ENCODE results near the gene ATP6V1B1.

GRCh38 chr2:70916291-70916690 lies 19.4 kb upstream of the ATP6V1B1 start:
- TF ChIP-seq RAD21 (IDR thresholded peaks at IDR 0.05; ENCODE audit: low read length) (no peak), POLR2A (IDR thresholded peaks at IDR 0.05; ENCODE audit: low read depth, low read length) (no peak), CHD1 (IDR thresholded peaks at IDR 0.05; ENCODE audit: low read depth, low read length) (no peak), MAZ (IDR thresholded peaks at IDR 0.05; ENCODE audit: borderline replicate concordance, low read depth, low read length) (no peak), CEBPB (IDR thresholded peaks at IDR 0.05; ENCODE audit: low read depth, low read length) (no peak), NFE2L2 (IDR thresholded peaks at IDR 0.05; ENCODE audit: low read depth, low read length) (no peak), FOS (IDR thresholded peaks at IDR 0.05; ENCODE audit: low read depth, low read length) (no peak), SMC3 (IDR thresholded peaks at IDR 0.05; ENCODE audit: low read depth, low read length) (no peak), RCOR1 (IDR thresholded peaks at IDR 0.05; ENCODE audit: insufficient replicate concordance, low read length) (no peak), MAFK (IDR thresholded peaks at IDR 0.05; ENCODE audit: low read depth, low read length) (no peak)
- TF ChIP-seq, protein P1, sequence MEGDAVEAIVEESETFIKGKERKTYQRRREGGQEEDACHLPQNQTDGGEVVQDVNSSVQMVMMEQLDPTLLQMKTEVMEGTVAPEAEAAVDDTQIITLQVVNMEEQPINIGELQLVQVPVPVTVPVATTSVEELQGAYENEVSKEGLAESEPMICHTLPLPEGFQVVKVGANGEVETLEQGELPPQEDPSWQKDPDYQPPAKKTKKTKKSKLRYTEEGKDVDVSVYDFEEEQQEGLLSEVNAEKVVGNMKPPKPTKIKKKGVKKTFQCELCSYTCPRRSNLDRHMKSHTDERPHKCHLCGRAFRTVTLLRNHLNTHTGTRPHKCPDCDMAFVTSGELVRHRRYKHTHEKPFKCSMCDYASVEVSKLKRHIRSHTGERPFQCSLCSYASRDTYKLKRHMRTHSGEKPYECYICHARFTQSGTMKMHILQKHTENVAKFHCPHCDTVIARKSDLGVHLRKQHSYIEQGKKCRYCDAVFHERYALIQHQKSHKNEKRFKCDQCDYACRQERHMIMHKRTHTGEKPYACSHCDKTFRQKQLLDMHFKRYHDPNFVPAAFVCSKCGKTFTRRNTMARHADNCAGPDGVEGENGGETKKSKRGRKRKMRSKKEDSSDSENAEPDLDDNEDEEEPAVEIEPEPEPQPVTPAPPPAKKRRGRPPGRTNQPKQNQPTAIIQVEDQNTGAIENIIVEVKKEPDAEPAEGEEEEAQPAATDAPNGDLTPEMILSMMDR (conservative IDR thresholded peaks at IDR 0.05; ENCODE audit: low read depth, low read length) = no peak
- TF ChIP-seq, protein P2, sequence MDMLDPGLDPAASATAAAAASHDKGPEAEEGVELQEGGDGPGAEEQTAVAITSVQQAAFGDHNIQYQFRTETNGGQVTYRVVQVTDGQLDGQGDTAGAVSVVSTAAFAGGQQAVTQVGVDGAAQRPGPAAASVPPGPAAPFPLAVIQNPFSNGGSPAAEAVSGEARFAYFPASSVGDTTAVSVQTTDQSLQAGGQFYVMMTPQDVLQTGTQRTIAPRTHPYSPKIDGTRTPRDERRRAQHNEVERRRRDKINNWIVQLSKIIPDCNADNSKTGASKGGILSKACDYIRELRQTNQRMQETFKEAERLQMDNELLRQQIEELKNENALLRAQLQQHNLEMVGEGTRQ (IDR thresholded peaks at IDR 0.05; ENCODE audit: low read depth, low read length) = no peak

Measured in IMR-90 (cell line).